GM12891 (cell line): ENCODE data around the gene CRB1.

Experiments used
- PAX5 ChIP-seq: IDR thresholded peaks from 2 replicates; pipeline ENCODE4 v1.6.1; 2011; ENCODE audit warnings: low read length, moderate library complexity, mild to moderate bottlenecking; ENCODE audit not compliant: insufficient read depth, severe bottlenecking
- POLR2A ChIP-seq: IDR thresholded peaks from 2 replicates; pipeline ENCODE4 v1.6.1; 2011; ENCODE audit warnings: low read depth, low read length, control low read depth
- POLR2AphosphoS5 ChIP-seq: IDR thresholded peaks from 2 replicates; pipeline ENCODE4 v1.6.1; 2011; ENCODE audit warnings: low read depth, low read length, control low read depth
- POU2F2 ChIP-seq: IDR thresholded peaks from 2 replicates; pipeline ENCODE4 v1.6.1; 2011; ENCODE audit warnings: low read depth, mild to moderate bottlenecking, control low read depth, low read length, moderate library complexity
- SPI1 ChIP-seq: IDR thresholded peaks from 2 replicates; pipeline ENCODE4 v1.6.1; 2011; ENCODE audit warnings: low read depth, low read length, control low read depth
- TAF1 ChIP-seq: IDR thresholded peaks from 2 replicates; pipeline ENCODE4 v1.6.1; 2011; ENCODE audit warnings: low read depth, low read length, control low read depth

DNA sequence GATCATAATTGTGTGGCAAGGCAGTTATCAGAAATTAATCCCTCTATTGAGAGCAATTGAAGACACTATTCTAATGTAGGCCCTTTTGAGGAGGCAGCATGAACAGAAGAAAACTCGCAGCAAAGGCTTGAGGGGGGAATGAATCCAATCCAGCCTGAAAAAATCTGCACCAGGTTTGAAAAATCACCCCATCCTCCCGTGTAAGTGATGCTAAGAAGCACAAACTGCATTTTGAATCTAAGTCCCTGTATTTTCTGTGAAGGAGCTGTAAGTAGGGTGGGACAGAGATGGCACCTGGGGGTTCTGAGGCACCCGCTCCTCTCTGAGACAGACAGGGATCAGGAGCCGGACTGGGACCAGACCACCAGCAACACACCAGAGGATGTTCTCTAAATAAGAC, at the start of gene CRB1:
- TF ChIP-seq POLR2A (no peak), POLR2AphosphoS5 (no peak), TAF1 (no peak), POU2F2 (no peak), PAX5 (no peak), SPI1 (no peak)
